GM12864 (cell line): ENCODE measurements around the gene WDR37.

ENCODE experiments used
- DNase-seq: peaks from one replicate; pipeline ENCODE4 v3.0.0-alpha.2; 2011; ENCODE audit warnings: low read depth
- H3K4me3 ChIP-seq: 2 replicates; pipeline ENCODE4 v1.5.1; 2011; ENCODE audit warnings: mild to moderate bottlenecking, low read depth, low read length, control low read depth
- CTCF ChIP-seq: IDR thresholded peaks from 2 replicates; pipeline ENCODE4 v1.5.1; 2011; ENCODE audit warnings: low read depth, mild to moderate bottlenecking, moderate library complexity, low read length, control low read depth, inconsistent platforms; ENCODE audit errors: missing control alignments

WDR37 gene

GRCh38 chr10:1177936-1178335, 121.8 kb downstream of the WDR37 start:
- DNase-seq, result no peak
- TF ChIP-seq CTCF, result no peak

GRCh38 chr10:1178506-1178905, 122.3 kb downstream of the WDR37 start:
- TF ChIP-seq CTCF, result no peak
- DNase-seq, result no peak
- H3K4me3 ChIP-seq, result no peak overlapping the region

More at GRCh38 chr10:1177936-1178335, 121.8 kb downstream of the WDR37 start:
- no peak overlapping the region for H3K4me3 ChIP-seq

- no peak overlapping the region for H3K4me3 ChIP-seq
- no peak for DNase-seq
- TF ChIP-seq CTCF, result no peak
Observed at GRCh38 chr10:1179346-1180070, 123.3 kb downstream of the WDR37 start.

GRCh38 chr10:1180071-1180730, 124.0 kb downstream of the WDR37 start:
- no peak for DNase-seq
- TF ChIP-seq CTCF, result no peak
- no peak overlapping the region for H3K4me3 ChIP-seq

- no peak for TF ChIP-seq CTCF
- no peak for DNase-seq
Observed at GRCh38 chr10:1180836-1181235, 124.7 kb downstream of the WDR37 start.

More at GRCh38 chr10:1180836-1181235, 124.7 kb downstream of the WDR37 start:
- H3K4me3 ChIP-seq, result no peak overlapping the region
